Peyer's patch (tissue), 4 donors: Measurements from ENCODE around the gene SCN1B. TPM values are rescaled to one million over a fixed set of nuclear protein-coding genes. Genes with fewer than 3 reads are reported as not detected.

Source experiments
- DNase-seq, 3 donors: peaks; one replicate each; pipeline ENCODE4 v3.0.0-alpha.2; 2017 to 2019
- H3K27ac ChIP-seq, 4 donors: fragments of 200-600 bp; sonication (generic); one replicate each; pipeline ENCODE4 v1.5.1; 2016 to 2019
- H3K27me3 ChIP-seq, 2 donors: fragments of 200-600 bp; sonication (generic); one replicate each; pipeline ENCODE4 v1.5.1; 2019
- H3K36me3 ChIP-seq, 3 donors: fragments of 200-600 bp; sonication (generic); one replicate each; pipeline ENCODE4 v1.5.1; 2016 to 2019
- H3K4me1 ChIP-seq, 4 donors: fragments of 200-600 bp; sonication (generic); one replicate each; pipeline ENCODE4 v1.5.1; 2016 to 2019
- H3K4me3 ChIP-seq, 4 donors: fragments of 200-600 bp; sonication (generic); 1 replicate in 3 of 4; 2 replicates in 1 of 4; pipeline ENCODE4 v1.5.1; 2016 to 2019; ENCODE audit warnings: mild to moderate bottlenecking in 1 of 4
- H3K9me3 ChIP-seq, 4 donors: fragments of 200-600 bp; sonication (generic); one replicate each; pipeline ENCODE4 v1.5.1; 2016 to 2019; ENCODE audit warnings: mild to moderate bottlenecking in 1 of 4
- CTCF ChIP-seq, 6 experiments: fragments of 450-650 bp in 4 of 6; fragments of 200-600 bp in 2 of 6; sonication (generic) in 1 of 6; IDR thresholded peaks; one replicate each; pipeline ENCODE4 v1.5.1; 2017 to 2019; ENCODE audit warnings: antibody characterized with exemption in 6 of 6, mild to moderate bottlenecking in 3 of 6, moderate library complexity in 1 of 6
- POLR2A ChIP-seq, 2 donors: fragments of 450-650 bp; IDR thresholded peaks; one replicate each; pipeline ENCODE4 v1.5.1; 2017; ENCODE audit warnings: antibody characterized with exemption in 2 of 2, mild to moderate bottlenecking in 2 of 2, moderate library complexity in 2 of 2
- total RNA-seq, 4 donors: library from RNA; depleted of rRNA; stranded (reverse); fragments of >200 nt; gene quantifications; one replicate each; pipeline ENCODE4 v1.1.0, GENCODE V29; 2016

Gene SCN1B
- total RNA-seq, 4 donors from 2014 or later: 2.8 to 9.1 (median 5.1) TPM

- Histone ChIP-seq H3K27me3 (no peaks in the 10 kb centered on the region), H3K36me3 (no peaks in the 10 kb centered on the region), H3K27ac (no peak overlapping the region), H3K9me3 (no peaks in the 10 kb centered on the region), H3K4me1 (peaks cover 0 to 11% (median 10%) of the 10 kb centered on the region in 4 donors), H3K4me3 (no peak overlapping the region)
- no peak for TF ChIP-seq POLR2A (IDR thresholded peaks at IDR 0.05)
- no peak for TF ChIP-seq CTCF (IDR thresholded peaks at IDR 0.05)
- DNase-seq: no peak
These were observed 59.3 kb downstream of the SCN1B start for GRCh38 chr19:35089554-35089953.

Other genes with a start within 250 kb of the SCN1B start
- 1 to 10 TPM; 1.6 to 9.9 (median 2.1) TPM for gene ZNF30, start 103.6 kb upstream of the SCN1B start, total RNA-seq
- 10 to 100 TPM in 1 of 4 donors, 1 to 10 TPM in 3; 7.0 to 15.7 (median 7.4) TPM for gene ZNF792, start 66.2 kb upstream of the SCN1B start, total RNA-seq
- gene GRAMD1A, start 30.1 kb upstream of the SCN1B start, total RNA-seq: 100 to 1,000 TPM in 1 of 4 donors, 10 to 100 TPM in 2, 1 to 10 TPM in 1; 6.0 to 135 (median 61.6) TPM
- 1 to 10 TPM in 1 of 4 donors, under 1 TPM in 1, not detected in 2; 0.67 to 1.4 TPM for gene HPN, start 11.3 kb downstream of the SCN1B start, total RNA-seq
- 1,000 to 10,000 TPM in 3 of 4 donors, 10 to 100 TPM in 1; 33.0 to 1,418 (median 1,063) TPM for gene FXYD3, start 85.4 kb downstream of the SCN1B start, total RNA-seq
- gene LGI4, start 104.6 kb downstream of the SCN1B start, total RNA-seq: 10 to 100 TPM in 2 of 4 donors, 1 to 10 TPM in 2; 6.1 to 37.3 (median 14.4) TPM
- gene FXYD1, start 108.4 kb downstream of the SCN1B start, total RNA-seq: 10 to 100 TPM in 2 of 4 donors, not detected in 2; 12.3 to 12.7 TPM
- gene FXYD7, start 112.8 kb downstream of the SCN1B start, total RNA-seq: not detected
- 10 to 100 TPM in 3 of 4 donors, 1 to 10 TPM in 1; 6.0 to 67.7 (median 22.2) TPM for gene FXYD5, start 124.3 kb downstream of the SCN1B start, total RNA-seq
- not detected for gene FAM187B, start 198.3 kb downstream of the SCN1B start, total RNA-seq
- 100 to 1,000 TPM in 3 of 4 donors, 10 to 100 TPM in 1; 28.9 to 214 (median 188) TPM for gene LSR, start 218.5 kb downstream of the SCN1B start, total RNA-seq
- gene USF2, start 238.5 kb downstream of the SCN1B start, total RNA-seq: 100 to 1,000 TPM; 112 to 201 (median 142) TPM